Stomach smooth muscle (tissue), 2 donors: ENCODE data around the gene FURIN.
"Not testable (repeated sequence)": the region's sequence is repeated elsewhere in the genome, so short reads cannot be mapped to it uniquely, and the experiment has no call there.

Experiments
- H3K27ac ChIP-seq: one replicate; pipeline ENCODE4 v1.7.0; 2013; ENCODE audit warnings: mild to moderate bottlenecking, low read length, inconsistent platforms
- H3K27me3 ChIP-seq, 2 donors: one replicate each; pipeline ENCODE4 v1.7.0; 2013; ENCODE audit warnings: low read length in 2 of 2; ENCODE audit not compliant: insufficient read depth in 2 of 2, control insufficient read depth in 1 of 2
- H3K36me3 ChIP-seq, 2 donors: one replicate each; pipeline ENCODE4 v1.7.0; 2013; ENCODE audit warnings: low read length in 2 of 2; ENCODE audit not compliant: control insufficient read depth in 2 of 2, insufficient read depth in 2 of 2
- H3K4me1 ChIP-seq: one replicate; pipeline ENCODE4 v1.7.0; 2013; ENCODE audit warnings: low read length; ENCODE audit not compliant: control insufficient read depth, insufficient read depth
- H3K4me3 ChIP-seq, 2 donors: one replicate each; pipeline ENCODE4 v1.7.0; 2013; ENCODE audit warnings: low read length in 2 of 2
- H3K9ac ChIP-seq, 2 donors: one replicate each; pipeline ENCODE4 v1.7.0; 2013; ENCODE audit warnings: low read length in 2 of 2, mild to moderate bottlenecking in 1 of 2
- H3K9me3 ChIP-seq, 2 donors: one replicate each; pipeline ENCODE4 v1.7.0; 2013; ENCODE audit warnings: low read length in 2 of 2; ENCODE audit not compliant: control insufficient read depth in 2 of 2
- donor health status: healthy.
- donor health status: Pancreatic carcinoma.

Gene FURIN

GRCh38 chr15:90891346-90891949, 23.1 kb downstream of the FURIN start:
- Histone ChIP-seq H3K27me3 (no peaks in the 10 kb centered on the region), H3K27ac (no peak overlapping the region), H3K4me3 (no peak overlapping the region), H3K36me3 (peaks cover 24 to 59% of the 10 kb centered on the region in 2 donors), H3K4me1 (peaks cover 3% of the 10 kb centered on the region), H3K9me3 (no peaks in the 10 kb centered on the region), H3K9ac (no peak overlapping the region)

GRCh38 chr15:90892023-90892422, 23.6 kb downstream of the FURIN start:
- Histone ChIP-seq H3K4me3 (no peak overlapping the region), H3K36me3 (peaks cover 24 to 59% of the 10 kb centered on the region in 2 donors), H3K9ac (no peak overlapping the region), H3K9me3 (no peaks in the 10 kb centered on the region), H3K27me3 (no peaks in the 10 kb centered on the region), H3K27ac (no peak overlapping the region), H3K4me1 (peaks cover under 1% of the 10 kb centered on the region)

- no peak overlapping the region for H3K9ac ChIP-seq
- H3K36me3 ChIP-seq: peaks cover 19 to 56% of the 10 kb centered on the region in 2 donors
Observed at GRCh38 chr15:90892498-90893174, 24.2 kb downstream of the FURIN start.

GRCh38 chr15:90893175-90894090, 25.0 kb downstream of the FURIN start:
- peaks cover 19 to 54% of the 10 kb centered on the region in 2 donors for H3K36me3 ChIP-seq
- H3K4me3 ChIP-seq: no peak overlapping the region
- H3K27ac ChIP-seq: no peak overlapping the region
- H3K9ac ChIP-seq: no peak overlapping the region
- H3K27me3 ChIP-seq: no peaks in the 10 kb centered on the region
- no peaks in the 10 kb centered on the region for H3K9me3 ChIP-seq
- H3K4me1 ChIP-seq: no peaks in the 10 kb centered on the region

More at GRCh38 chr15:90892498-90893174, 24.2 kb downstream of the FURIN start:
- Histone ChIP-seq H3K27me3 (no peaks in the 10 kb centered on the region), H3K4me3 (no peak overlapping the region), H3K4me1 (no peaks in the 10 kb centered on the region), H3K9me3 (no peaks in the 10 kb centered on the region), H3K27ac (no peak overlapping the region)

- Histone ChIP-seq H3K4me1 (no peaks in the 10 kb centered on the region), H3K9me3 (no peaks in the 10 kb centered on the region), H3K9ac (no peak overlapping the region), H3K36me3 (peaks cover 19 to 43% of the 10 kb centered on the region in 2 donors), H3K27ac (no peak overlapping the region), H3K27me3 (no peaks in the 10 kb centered on the region), H3K4me3 (no peak overlapping the region)
Observed at GRCh38 chr15:90895571-90896117, 27.3 kb downstream of the FURIN start.

- not testable (repeated sequence) for H3K27me3 ChIP-seq, H3K9ac ChIP-seq, H3K27ac ChIP-seq, H3K4me3 ChIP-seq, H3K9me3 ChIP-seq, H3K4me1 ChIP-seq
- H3K36me3 ChIP-seq: peaks cover 14 to 29% of the 10 kb centered on the region in 2 donors
Observed at GRCh38 chr15:90897131-90897655, 28.8 kb downstream of the FURIN start.

GRCh38 chr15:90901175-90902039, 33.0 kb downstream of the FURIN start:
- peaks cover 20% of the 10 kb centered on the region for H3K4me1 ChIP-seq
- no peaks in the 10 kb centered on the region for H3K9me3 ChIP-seq
- H3K9ac ChIP-seq: peak overlapping the region; percentile 89 to 91
- peak overlapping the region; percentile 84 to 94 for H3K4me3 ChIP-seq
- H3K27me3 ChIP-seq: no peaks in the 10 kb centered on the region
- peaks cover 13 to 16% of the 10 kb centered on the region in 2 donors for H3K36me3 ChIP-seq
- H3K27ac ChIP-seq: peak overlapping the region; percentile 92

- H3K4me1 ChIP-seq: peaks cover 20% of the 10 kb centered on the region
- peak overlapping the region; percentile 89 to 91 for H3K9ac ChIP-seq
- H3K4me3 ChIP-seq: peak overlapping the region; percentile 84 to 94
- H3K36me3 ChIP-seq: peaks cover 21 to 24% of the 10 kb centered on the region in 2 donors
- H3K27ac ChIP-seq: peak overlapping the region; percentile 92
- no peaks in the 10 kb centered on the region for H3K27me3 ChIP-seq
- H3K9me3 ChIP-seq: no peaks in the 10 kb centered on the region
Observed at GRCh38 chr15:90902040-90902839, 33.9 kb downstream of the FURIN start.
